H1 (cell line): ENCODE measurements around the gene APOO. TPM values are rescaled to one million over a fixed set of nuclear protein-coding genes. Genes with fewer than 3 reads are reported as not detected.
A peak's percentile ranks its signal among the peaks of the same experiment; 100 is the strongest.

Source experiments
- CTCF ChIA-PET: fragments of 300-600 bp; sonication (Branson Sonifier 250); formaldehyde crosslinking; loops from one replicate; lab custom pipeline; 2021; ENCODE audit not compliant: partially characterized antibody; lab: Charles Lee
- POLR2A ChIA-PET: fragments of 300-600 bp; sonication (Branson Sonifier 250); formaldehyde crosslinking; loops from one replicate; lab custom pipeline; 2021; ENCODE audit warnings: inconsistent platforms; ENCODE audit not compliant: partially characterized antibody; lab: Charles Lee
- DNase-seq, 2 experiments: peaks; one replicate each; pipeline versions ENCODE4 v3.0.0 to v3.0.0-alpha.2; 2010 to 2022; ENCODE audit warnings: low spot score in 2 of 2, low read depth in 1 of 2, mixed read lengths in 1 of 2
- FAIRE-seq: peaks from 2 replicates; lab custom pipeline; 2011; peaks lifted over from hg19 to GRCh38; lab: Jason Lieb, UNC
- H2AFZ ChIP-seq: 2 replicates; pipeline ENCODE4 v1.8.1; 2012; ENCODE audit warnings: low read length, inconsistent platforms
- H2AK5ac ChIP-seq: 2 replicates; pipeline ENCODE4 v1.6.1; 2013; ENCODE audit warnings: low read depth, low read length
- H2BK120ac ChIP-seq: replicated peaks from 2 replicates; pipeline ENCODE3; 2013; ENCODE audit warnings: low read depth, low read length, inconsistent platforms
- H2BK12ac ChIP-seq: 2 replicates; pipeline ENCODE4 v1.6.1; 2013; ENCODE audit warnings: low read depth, low read length
- H2BK15ac ChIP-seq: 2 replicates; pipeline ENCODE4 v1.6.1; 2013; ENCODE audit warnings: low read length
- H2BK20ac ChIP-seq: 2 replicates; pipeline ENCODE4 v1.6.1; 2013; ENCODE audit warnings: low read length
- H2BK5ac ChIP-seq: 2 replicates; pipeline ENCODE4 v1.6.1; 2013; ENCODE audit warnings: low read depth, low read length
- H3K14ac ChIP-seq: 2 replicates; pipeline ENCODE4 v1.6.1; 2013; ENCODE audit warnings: inconsistent platforms; ENCODE audit not compliant: insufficient read length
- H3K18ac ChIP-seq: 2 replicates; pipeline ENCODE4 v1.6.1; 2013; ENCODE audit warnings: low read length; ENCODE audit errors: extremely low read depth
- H3K23ac ChIP-seq: 2 replicates; pipeline ENCODE4 v1.6.1; 2013; ENCODE audit warnings: inconsistent platforms; ENCODE audit not compliant: insufficient read length
- H3K23me2 ChIP-seq: 2 replicates; pipeline ENCODE4 v1.6.1; 2013; ENCODE audit warnings: low read depth, low read length
- H3K27ac ChIP-seq: 2 replicates; pipeline ENCODE4 v1.6.1; 2011; ENCODE audit warnings: low read depth, low read length, inconsistent platforms
- H3K27me3 ChIP-seq, 4 experiments: replicated peaks in 1 of 4; 1 replicate in 1 of 4; 2 replicates in 3 of 4; pipeline versions ENCODE4 v1.6.1 to v1.8.1; 2011 to 2013; ENCODE audit warnings: low read length in 3 of 4, mild to moderate bottlenecking in 3 of 4, inconsistent platforms in 2 of 4, mixed read lengths in 2 of 4, moderate library complexity in 1 of 4; ENCODE audit not compliant: control insufficient read depth in 3 of 4, insufficient read depth in 3 of 4; ENCODE audit errors: extremely low read depth in 1 of 4
- H3K36me3 ChIP-seq, 4 experiments: 2 replicates each; pipeline versions ENCODE4 v1.6.1 to v1.8.1; 2011 to 2013; ENCODE audit warnings: mild to moderate bottlenecking in 4 of 4, low read length in 3 of 4, moderate library complexity in 2 of 4, control low read depth in 1 of 4, inconsistent platforms in 1 of 4; ENCODE audit not compliant: insufficient read depth in 4 of 4, control insufficient read depth in 2 of 4
- H3K4ac ChIP-seq: replicated peaks from 2 replicates; pipeline ENCODE3; 2013; ENCODE audit warnings: low read length, low read depth, mixed read lengths, inconsistent platforms; ENCODE audit not compliant: insufficient read length
- H3K4me1 ChIP-seq, 4 experiments: replicated peaks in 1 of 4; 1 replicate in 1 of 4; 2 replicates in 3 of 4; pipeline versions ENCODE4 v1.6.1 to v1.8.1; 2011 to 2013; ENCODE audit warnings: low read length in 3 of 4, inconsistent platforms in 2 of 4, mixed read lengths in 1 of 4; ENCODE audit not compliant: insufficient read depth in 4 of 4, control insufficient read depth in 3 of 4
- H3K4me2 ChIP-seq, 2 experiments: 2 replicates each; pipeline versions ENCODE4 v1.6.1 to v1.8.1; 2011 to 2013; ENCODE audit warnings: low read depth in 2 of 2, low read length in 2 of 2, control low read depth in 1 of 2, inconsistent platforms in 1 of 2, mild to moderate bottlenecking in 1 of 2; ENCODE audit not compliant: insufficient read depth in 1 of 2
- H3K4me3 ChIP-seq, 4 experiments: fragments of 200-600, 300-600 bp in 1 of 4; sonication (generic), shearing (Covaris generic), sonication (Bioruptor Twin) in 1 of 4; 2 replicates each; pipeline versions ENCODE4 v1.5.1 to v1.8.1; 2011 to 2016; ENCODE audit warnings: low read length in 4 of 4, low read depth in 3 of 4, control low read depth in 2 of 4, inconsistent platforms in 2 of 4, mild to moderate bottlenecking in 2 of 4, mixed read lengths in 1 of 4, moderate library complexity in 1 of 4; ENCODE audit not compliant: insufficient read depth in 2 of 4; ENCODE audit errors: extremely low read depth in 1 of 4
- H3K56ac ChIP-seq: replicated peaks from 2 replicates; pipeline ENCODE3; 2013; ENCODE audit warnings: low read depth, mild to moderate bottlenecking, mixed read lengths, low read length, inconsistent platforms; ENCODE audit not compliant: insufficient read length
- H3K79me1 ChIP-seq: 2 replicates; pipeline ENCODE4 v1.6.1; 2013; ENCODE audit warnings: low read depth, low read length, control low read depth
- H3K79me2 ChIP-seq, 2 experiments: 2 replicates each; pipeline versions ENCODE4 v1.6.1 to v1.8.1; 2012 to 2013; ENCODE audit warnings: low read length in 2 of 2, mild to moderate bottlenecking in 2 of 2, inconsistent platforms in 1 of 2; ENCODE audit not compliant: insufficient read depth in 2 of 2, control insufficient read depth in 1 of 2
- H3K9ac ChIP-seq, 4 experiments: replicated peaks in 1 of 4; 1 replicate in 1 of 4; 2 replicates in 3 of 4; pipeline versions ENCODE4 v1.6.1 to v1.8.1; 2011 to 2013; ENCODE audit warnings: low read depth in 3 of 4, low read length in 3 of 4, control low read depth in 2 of 4, mild to moderate bottlenecking in 2 of 4, moderate library complexity in 2 of 4, inconsistent platforms in 1 of 4; ENCODE audit errors: extremely low read depth in 1 of 4
- H3K9me3 ChIP-seq, 2 experiments: 2 replicates each; pipeline versions ENCODE4 v1.6.1 to v1.8.1; 2012 to 2013; ENCODE audit warnings: mild to moderate bottlenecking in 2 of 2, moderate library complexity in 2 of 2, control low read depth in 1 of 2, inconsistent platforms in 1 of 2, low read depth in 1 of 2, low read length in 1 of 2, mixed read lengths in 1 of 2; ENCODE audit not compliant: insufficient read depth in 2 of 2
- H4K20me1 ChIP-seq, 2 experiments: replicated peaks in 1 of 2; 2 replicates each; pipeline versions ENCODE3 to v1.8.1; 2011 to 2013; ENCODE audit warnings: inconsistent platforms in 2 of 2, low read length in 2 of 2, mild to moderate bottlenecking in 1 of 2; ENCODE audit not compliant: insufficient read depth in 2 of 2, control insufficient read depth in 1 of 2
- H4K5ac ChIP-seq: 2 replicates; pipeline ENCODE4 v1.6.1; 2013; ENCODE audit warnings: low read length, low read depth, mixed read lengths, inconsistent platforms; ENCODE audit not compliant: insufficient read length
- H4K8ac ChIP-seq: 2 replicates; pipeline ENCODE4 v1.8.0; 2013; ENCODE audit warnings: mild to moderate bottlenecking, moderate library complexity, low read length, inconsistent platforms; ENCODE audit not compliant: insufficient read depth; ENCODE audit errors: extremely low read depth
- H4K91ac ChIP-seq: replicated peaks from 2 replicates; pipeline ENCODE3; 2013; ENCODE audit warnings: low read length, mixed read lengths, inconsistent platforms; ENCODE audit not compliant: insufficient read length
- CBX5 ChIP-seq: fragments of 300-800, 300-1000 bp; sonication (generic); IDR thresholded peaks from 2 replicates; pipeline ENCODE4 v1.7.1; 2016; ENCODE audit warnings: antibody characterized with exemption, low read length, low read depth
- CHD2 ChIP-seq: IDR thresholded peaks from 2 replicates; pipeline ENCODE4 v1.6.1; 2012; ENCODE audit warnings: low read length, improper control_type of control experiment
- CREB1 ChIP-seq: IDR thresholded peaks from 2 replicates; pipeline ENCODE4 v1.6.1; 2012; ENCODE audit warnings: inconsistent platforms
- E2F6 ChIP-seq: IDR thresholded peaks from 2 replicates; pipeline ENCODE4 v1.6.1; 2012; ENCODE audit warnings: inconsistent platforms
- GABPA ChIP-seq: IDR thresholded peaks from 2 replicates; pipeline ENCODE4 v1.6.1; 2011; ENCODE audit warnings: mild to moderate bottlenecking, low read length, moderate library complexity, borderline replicate concordance; ENCODE audit not compliant: insufficient read depth
- KDM5A ChIP-seq: fragments of 200-600 bp; IDR thresholded peaks from 2 replicates; pipeline ENCODE4 v1.7.1; 2012; ENCODE audit warnings: mild to moderate bottlenecking, low read length, inconsistent platforms, mixed read lengths
- SRF ChIP-seq: IDR thresholded peaks from 2 replicates; pipeline ENCODE4 v1.6.1; 2011; ENCODE audit warnings: mild to moderate bottlenecking, low read depth, low read length, moderate library complexity
- TAF7 ChIP-seq: optimal IDR thresholded peaks from 2 replicates; pipeline ENCODE3; 2011; ENCODE audit warnings: low read depth, mild to moderate bottlenecking, inconsistent platforms, low read length, moderate library complexity, borderline replicate concordance
- WGBS, 2 experiments: shearing (Covaris generic) in 1 of 2; methylation state at CpG; one replicate each; pipeline versions ENCODE4 v1.1.6 to v1.1.7; 2013 to 2015; ENCODE audit warnings: low lambda C conversion rate in 2 of 2, mixed read lengths in 2 of 2, inconsistent platforms in 1 of 2, low coverage in 1 of 2, missing lambda C conversion rate in 1 of 2; ENCODE audit not compliant: insufficient replicate concordance in 2 of 2, insufficient coverage in 1 of 2, insufficient read length in 1 of 2; ENCODE audit errors: extremely low coverage in 1 of 2, missing lambda C conversion rate in 1 of 2; 5-methylcytosine and 5-hydroxymethylcytosine counted together
- polyA plus RNA-seq, 7 experiments: library from polyadenylated mRNA; depleted of rRNA in 3 of 7; stranded (reverse) in 5 of 7; unstranded in 2 of 7; fragments of >200 nt in 5 of 7; fragments of 200-250 nt in 2 of 7; gene quantifications; 1 replicate in 5 of 7; 2 replicates in 1 of 7; 4 replicates in 1 of 7; pipeline versions ENCODE4 v1.2.1 to v1.2.3, GENCODE V29; 2011 to 2013; ENCODE audit warnings: missing spikeins in 2 of 7, mixed read lengths in 2 of 7
- total RNA-seq: library from RNA; stranded (reverse); fragmentation: NEBNext Ultra II Directional; extraction: Animal tissue kit (Norgen Biotek cat#: 25700); gene quantifications from 2 replicates; pipeline ENCODE4 v1.2.1, GENCODE V29; 2021

APOO gene
- total and polyA plus RNA-seq, 2 of the 8 experiments (the other 6 are each of a cell fraction or from before 2014, with no cell fraction given): 25.7 to 45.0 TPM

DNA sequence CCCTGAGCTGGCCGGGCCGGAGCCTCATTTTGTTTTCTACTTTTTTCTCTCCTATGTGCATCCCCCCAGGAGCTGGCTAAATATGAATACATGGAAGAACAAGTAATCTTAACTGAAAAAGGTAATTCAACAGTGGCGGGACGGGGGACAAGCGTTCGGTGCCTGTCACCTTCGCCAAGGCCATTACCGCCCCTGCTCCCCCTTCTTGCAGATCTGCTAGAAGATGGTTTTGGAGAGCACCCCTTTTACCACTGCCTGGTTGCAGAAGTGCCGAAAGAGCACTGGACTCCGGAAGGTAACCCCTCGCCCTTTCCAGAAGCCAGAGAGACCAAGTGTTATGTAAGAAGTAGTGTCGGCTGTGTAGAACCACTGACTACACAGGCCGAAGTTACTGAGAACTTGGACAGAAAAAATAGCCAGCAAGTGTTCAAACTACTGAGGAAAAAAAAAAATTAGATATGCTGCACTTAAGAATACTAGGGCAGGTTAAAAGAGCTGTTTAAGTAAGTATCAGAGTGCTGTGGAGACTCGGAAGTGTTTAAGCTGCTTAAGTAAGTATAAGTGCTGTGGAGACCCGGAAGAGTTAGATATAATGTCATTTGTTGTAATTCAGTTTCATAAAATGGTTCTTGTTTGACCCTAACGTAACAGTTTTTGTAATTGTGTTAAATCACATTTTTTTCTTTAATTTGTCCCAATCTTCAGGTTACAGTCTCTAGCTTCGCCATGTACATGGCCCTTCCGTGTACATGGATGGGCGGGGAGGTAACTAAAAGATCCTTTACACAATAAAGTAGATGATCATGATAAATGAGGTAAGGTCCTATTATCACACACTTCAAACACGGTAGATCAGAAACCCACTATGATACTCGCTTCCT lies 123.9 kb downstream of the APOO start:
- H2BK15ac ChIP-seq: no peak overlapping the region

More for the DNA sequence above, 123.9 kb downstream of the APOO start:
- Histone ChIP-seq H3K4me2 (peak overlapping the region; percentile 67 to 77), H3K9me3 (no peaks in the 10 kb centered on the region), H3K4me3 (peak overlapping the region; percentile 27 to 88 (median 55); a peak in 7 of 8 replicates), H3K14ac (no peak overlapping the region), H2BK5ac (no peak overlapping the region), H2AK5ac (no peak overlapping the region), H3K18ac (no peak overlapping the region), H3K4me1 (no peaks in the 10 kb centered on the region), H3K23ac (no peak overlapping the region), H3K27ac (no peak overlapping the region), H4K5ac (no peak overlapping the region), H3K36me3 (peaks cover 0 to 8% (median 0%) of the 10 kb centered on the region in 4 experiments; a peak in 1 of 8 replicates), H2BK12ac (no peak overlapping the region), H3K23me2 (peaks cover 3% of the 10 kb centered on the region; the same call in 1 of the 2 replicates), H4K20me1 (no peaks in the 10 kb centered on the region), H2AFZ (no peak overlapping the region), H3K4ac (no peak overlapping the region), H3K79me1 (no peaks in the 10 kb centered on the region), H3K9ac (peak overlapping the region in 2 of 4 experiments; percentile 13 to 63; a peak in 2 of 7 replicates), H3K79me2 (no peaks in the 10 kb centered on the region), H2BK120ac (no peak overlapping the region), H2BK20ac (no peak overlapping the region), H3K56ac (no peak overlapping the region), H4K8ac (no peak overlapping the region), H4K91ac (no peak overlapping the region), H3K27me3 (no peaks in the 10 kb centered on the region)
- TF ChIP-seq GABPA (no peak), CBX5 (no peak), SRF (no peak), CREB1 (no peak), E2F6 (no peak), CHD2 (no peak), KDM5A (no peak), TAF7 (no peak)
- ChIA-PET POLR2A (interaction anchor here (0.7 to 1.8 kb wide), 10 partner anchors 9 to 169 kb away, joined by 3 to 12 read pairs (median 4); partner anchors contain the start of genes APOO and CXorf58), CTCF (interaction anchor here (0.6 to 3.6 kb wide), 6 partner anchors 9 to 132 kb away, joined by 3 to 20 read pairs (median 4); no protein-coding TSS in a partner anchor)
- DNase-seq (no peak), FAIRE-seq (no peak)
- 62% methylated on average over 17 of the region's 21 CpGs; no CpG with 5 or more reads in 1 of the 2 experiments for WGBS, 2 experiments
